ENCODE results near the gene MAP3K7CL.

The MAP3K7CL gene

DNA sequence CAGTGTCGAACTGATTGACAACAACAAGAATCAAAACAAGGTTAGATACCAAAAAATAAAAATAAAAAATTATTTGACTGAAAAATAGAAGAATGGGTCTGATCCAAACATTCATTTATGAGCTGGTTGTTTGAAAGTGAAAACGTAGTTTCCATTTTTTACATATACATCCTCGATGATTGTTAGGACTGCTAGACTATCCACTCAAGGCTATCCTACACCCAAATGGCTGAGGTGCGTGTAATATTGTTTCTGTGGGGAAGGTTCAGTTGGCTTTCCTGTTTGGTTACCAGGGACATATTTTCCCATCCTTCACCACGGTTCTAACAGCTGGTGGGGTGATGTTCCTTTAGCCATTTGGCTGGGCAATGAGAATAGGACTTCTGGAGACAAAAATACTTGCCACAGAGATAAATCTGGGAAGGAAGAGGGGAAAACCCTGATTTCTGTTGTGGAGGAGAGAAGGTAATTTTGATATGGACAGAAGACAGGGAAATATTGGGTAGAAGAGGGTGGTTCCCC lies 66.3 kb downstream of the MAP3K7CL start:
- no peak for DNase-seq (ENCODE audit: low spot score)

DNA sequence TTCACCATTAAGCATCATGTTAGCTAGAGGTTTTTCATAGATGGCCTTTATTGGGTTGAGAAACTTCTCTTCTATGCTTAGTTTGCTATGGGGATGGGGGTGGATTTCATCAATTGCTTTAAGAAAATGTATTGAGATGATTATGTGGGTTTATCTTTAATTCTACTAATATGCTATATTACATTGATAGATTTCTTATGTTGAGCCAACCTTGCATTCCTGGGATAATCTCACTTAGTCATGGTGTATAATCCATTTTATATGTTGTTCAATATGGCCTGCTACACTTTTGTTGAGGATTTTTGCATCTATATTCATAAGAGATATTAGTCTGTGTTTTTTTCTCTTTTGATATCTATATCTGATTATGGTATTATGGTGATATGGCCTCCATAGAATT lies 70.7 kb downstream of the MAP3K7CL start:
- no peak for DNase-seq (ENCODE audit: low spot score)

DNA sequence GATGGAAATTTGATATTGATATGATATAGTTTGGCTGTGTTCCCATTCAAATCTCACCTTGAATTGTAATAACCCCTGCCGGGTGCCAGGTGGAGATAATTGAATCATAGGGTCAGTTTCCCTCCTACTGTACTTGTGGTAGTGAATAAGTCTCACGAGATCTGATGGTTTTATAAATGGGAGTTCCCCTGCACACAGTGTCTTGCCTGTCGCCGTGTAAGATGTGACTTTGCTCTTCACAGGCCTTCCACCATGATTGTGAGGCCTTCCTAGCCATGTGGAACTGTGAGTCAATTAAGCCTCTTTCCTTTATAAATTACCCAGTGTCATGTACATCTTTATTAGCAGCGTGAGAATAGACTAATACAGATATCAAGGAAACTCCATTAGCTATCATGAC lies 74.6 kb downstream of the MAP3K7CL start:
- no peak for DNase-seq (ENCODE audit: low spot score)

DNA sequence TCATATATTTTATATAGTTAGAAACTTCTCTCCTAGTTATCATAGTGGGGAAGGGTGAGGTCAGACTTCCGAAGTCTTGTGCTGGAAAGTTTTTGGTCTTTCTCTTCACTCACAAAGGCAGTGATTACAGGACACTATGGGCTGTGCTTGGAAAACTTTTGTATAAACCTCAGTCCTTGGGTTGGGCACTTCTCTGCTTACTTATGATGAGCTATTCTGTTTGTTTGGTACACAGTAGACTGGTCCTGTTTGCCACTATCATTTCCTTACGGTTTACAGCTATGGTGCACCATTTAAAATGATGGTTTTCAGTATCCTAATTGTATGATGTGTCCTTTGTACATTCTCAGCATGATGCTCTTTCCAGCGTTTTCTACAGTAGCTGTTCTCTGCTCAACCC lies 75.5 kb downstream of the MAP3K7CL start:
- no peak for DNase-seq (ENCODE audit: low spot score)

DNA sequence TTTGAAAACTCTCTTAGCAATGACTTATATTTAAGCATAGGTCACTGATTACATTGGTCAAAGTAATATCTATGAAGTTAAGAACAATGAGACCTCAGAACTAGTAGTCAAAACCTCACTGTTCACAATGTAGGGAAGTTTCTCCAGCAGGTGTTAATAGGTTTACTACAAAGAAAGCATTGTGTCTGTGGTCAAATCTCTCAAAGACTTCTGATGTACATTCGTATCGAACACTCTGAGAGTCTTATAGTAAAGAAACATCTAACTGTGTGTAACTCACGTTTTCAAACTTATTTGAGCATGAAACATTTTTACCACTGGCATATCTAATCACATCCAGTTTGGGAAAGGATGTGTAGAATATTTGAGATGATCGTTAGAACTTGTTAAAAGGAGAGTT lies 76.0 kb downstream of the MAP3K7CL start:
- DNase-seq (ENCODE audit: low spot score) = no peak

DNA sequence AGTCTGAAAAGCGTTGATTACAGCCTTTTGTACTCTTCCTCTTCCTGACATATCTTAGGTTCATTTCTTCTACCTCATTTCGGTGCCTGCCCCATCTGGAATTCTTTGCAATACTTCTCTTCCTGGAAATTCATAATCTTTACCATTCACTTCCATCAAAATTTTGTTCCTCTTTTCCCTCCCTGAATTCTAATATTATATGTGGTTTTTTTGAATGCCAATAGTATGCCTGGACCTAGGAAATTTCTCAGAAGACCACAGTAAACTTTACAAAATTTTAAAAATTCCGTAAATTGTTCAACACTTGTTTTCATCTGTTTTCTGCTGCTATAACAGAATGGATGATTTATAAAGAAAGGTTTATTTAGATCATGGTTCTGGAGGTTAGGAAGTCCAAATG lies 76.8 kb downstream of the MAP3K7CL start:
- no peak for DNase-seq (ENCODE audit: low spot score)

DNA sequence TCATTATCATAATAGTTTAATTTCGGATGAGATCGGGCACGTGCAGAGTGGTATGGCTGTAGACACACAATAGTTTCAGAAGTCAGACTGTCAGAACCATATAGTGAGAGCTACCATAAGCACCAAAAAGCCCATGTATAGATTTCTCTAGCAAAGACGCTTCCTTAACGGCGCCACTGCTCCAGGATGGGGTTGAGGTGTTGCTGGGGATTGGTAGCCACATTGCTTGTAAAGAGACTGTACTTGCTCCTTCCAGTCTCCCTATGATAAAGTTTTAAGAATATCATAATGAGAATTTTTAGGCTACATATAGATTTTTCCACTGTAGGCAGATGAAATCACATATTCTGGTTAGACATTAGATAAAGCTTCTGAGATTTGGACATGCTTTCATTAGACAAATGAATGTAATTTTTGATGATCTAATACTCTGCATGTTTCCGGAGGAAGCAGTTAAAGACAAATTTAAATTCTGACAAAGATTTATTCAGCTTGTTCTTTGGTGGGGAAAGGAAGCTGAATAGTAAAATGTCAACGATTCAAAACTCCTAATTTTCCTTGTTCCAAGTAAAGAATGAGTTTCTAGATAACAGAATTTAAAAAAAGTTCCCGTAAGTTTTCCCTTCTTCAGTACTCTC lies 77.7 kb downstream of the MAP3K7CL start:
- no peak for DNase-seq (ENCODE audit: low spot score)

DNA sequence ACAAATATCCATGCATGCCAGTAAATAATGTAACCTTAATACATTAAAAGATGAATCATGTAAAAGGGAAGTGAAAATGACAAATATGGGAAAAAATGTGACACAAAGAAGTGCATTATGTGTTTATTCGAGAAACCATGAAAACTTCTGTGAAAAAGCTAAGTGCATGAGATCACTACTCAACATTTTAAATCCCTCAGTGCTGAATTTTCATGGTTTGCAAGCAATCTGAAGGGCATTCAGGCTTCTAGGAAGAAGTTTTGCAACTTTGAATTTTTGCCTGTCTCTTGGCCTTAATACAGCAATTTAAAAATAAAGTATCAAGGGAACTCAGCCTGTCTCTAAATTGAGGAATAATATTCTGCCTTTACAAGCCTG lies 78.2 kb downstream of the MAP3K7CL start:
- no peak for DNase-seq (ENCODE audit: low spot score)

DNA sequence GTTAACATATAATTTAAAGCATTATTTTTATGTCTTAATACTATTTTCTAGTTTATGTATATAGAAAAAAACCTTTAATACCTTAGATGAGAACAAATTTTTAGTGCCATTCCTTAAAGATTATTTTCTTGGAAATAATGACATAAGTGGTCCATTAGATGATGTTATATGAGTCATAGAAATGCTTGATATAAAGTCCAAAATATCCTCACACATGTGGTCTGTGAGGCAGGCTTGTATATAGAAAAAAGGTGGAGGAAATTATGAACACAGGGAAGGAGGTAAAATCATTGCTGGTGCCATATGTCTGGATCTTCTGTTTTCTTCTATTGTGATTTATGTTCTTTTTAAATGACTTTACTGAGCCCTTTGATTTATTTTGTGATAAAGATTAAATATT lies 79.3 kb downstream of the MAP3K7CL start:
- DNase-seq (ENCODE audit: low spot score) = no peak

DNA sequence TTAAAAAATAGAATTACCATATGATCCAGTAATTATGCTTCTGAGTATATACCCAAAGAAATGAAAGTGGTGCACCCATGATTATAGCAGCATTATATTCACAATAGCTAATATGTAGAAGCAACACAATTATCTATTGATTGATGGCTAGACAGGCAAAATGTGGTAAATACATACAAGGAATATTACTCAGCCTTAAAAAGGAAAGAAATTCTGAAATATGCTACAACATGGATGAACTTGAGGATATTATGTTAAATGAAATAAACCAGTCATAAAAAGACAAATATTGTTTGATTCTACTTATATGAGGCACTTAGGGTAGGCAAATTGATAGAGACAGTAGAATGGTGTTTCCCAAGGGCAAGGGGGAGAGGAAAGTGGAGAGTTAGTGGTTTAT lies 80.8 kb downstream of the MAP3K7CL start:
- no peak for DNase-seq (ENCODE audit: low spot score)

DNA sequence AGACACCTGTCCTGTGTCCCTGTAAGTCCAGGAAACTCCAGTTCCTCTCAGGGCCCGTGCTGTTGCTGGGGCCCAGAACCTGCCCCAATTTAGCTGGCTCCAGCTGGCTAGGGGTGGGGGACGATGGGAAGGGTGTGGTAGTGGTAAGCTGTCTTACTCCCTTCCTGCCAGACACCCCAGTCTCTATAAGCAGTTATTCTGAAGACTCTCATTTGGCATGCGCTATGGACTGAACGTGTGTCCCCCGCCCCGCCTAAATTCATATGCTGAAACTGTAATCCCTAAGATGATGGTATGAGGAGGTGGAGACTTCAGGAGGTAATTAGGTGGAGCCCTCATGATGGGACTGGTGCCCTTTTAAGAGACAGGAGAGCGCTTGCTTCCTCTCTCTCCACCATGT lies 82.0 kb downstream of the MAP3K7CL start:
- no peak for DNase-seq (ENCODE audit: low spot score)

DNA sequence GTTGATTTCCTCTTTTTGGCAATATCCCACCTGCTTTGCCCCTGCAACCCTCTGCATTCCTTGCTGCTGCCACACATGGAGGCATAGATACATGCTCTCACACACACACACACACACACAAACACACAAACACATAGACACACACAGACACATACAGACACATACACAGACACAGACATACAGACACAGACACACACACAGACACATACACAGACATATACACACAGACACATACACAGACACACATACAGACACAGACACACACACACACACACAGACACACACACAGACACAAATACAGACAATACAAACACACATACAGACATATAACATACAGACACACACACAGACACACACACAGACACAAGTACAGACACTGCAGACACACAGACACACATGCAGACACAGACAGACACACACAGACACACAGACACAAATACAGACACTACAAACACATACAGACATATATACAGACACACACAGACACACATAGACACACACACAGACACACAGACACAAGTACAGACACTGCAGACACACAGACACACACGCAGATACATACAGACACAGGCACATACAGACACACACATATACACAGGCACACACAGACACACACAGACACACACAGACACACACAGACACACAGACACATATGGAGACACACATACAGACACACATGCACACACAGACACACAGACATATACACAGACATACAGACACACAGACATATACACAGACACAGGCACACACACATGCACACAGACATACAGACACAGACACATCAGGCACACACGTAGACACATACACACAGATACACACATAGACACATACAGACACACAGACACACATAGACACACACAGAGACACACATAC lies 83.3 kb downstream of the MAP3K7CL start:
- no peak for DNase-seq (ENCODE audit: low spot score)

DNA sequence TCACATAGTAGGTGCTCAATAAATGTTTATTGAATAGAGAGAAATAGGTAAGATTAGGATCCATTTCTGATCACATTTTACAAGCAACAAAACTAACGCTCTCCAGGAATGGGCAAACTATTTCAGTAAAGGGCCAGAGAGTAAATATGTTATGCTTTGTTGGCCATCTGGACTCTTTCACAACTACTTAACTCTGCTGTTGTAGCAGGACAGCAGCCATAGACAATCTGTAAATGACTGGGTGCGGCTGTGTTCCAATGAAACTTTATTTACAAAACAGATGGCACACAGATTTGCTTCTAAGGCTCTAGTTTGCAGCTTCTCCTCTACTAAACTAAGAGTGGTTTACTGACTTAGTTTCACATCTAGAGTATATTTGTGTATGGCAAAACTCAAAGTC lies 85.3 kb downstream of the MAP3K7CL start:
- DNase-seq (ENCODE audit: low spot score) = no peak

DNA sequence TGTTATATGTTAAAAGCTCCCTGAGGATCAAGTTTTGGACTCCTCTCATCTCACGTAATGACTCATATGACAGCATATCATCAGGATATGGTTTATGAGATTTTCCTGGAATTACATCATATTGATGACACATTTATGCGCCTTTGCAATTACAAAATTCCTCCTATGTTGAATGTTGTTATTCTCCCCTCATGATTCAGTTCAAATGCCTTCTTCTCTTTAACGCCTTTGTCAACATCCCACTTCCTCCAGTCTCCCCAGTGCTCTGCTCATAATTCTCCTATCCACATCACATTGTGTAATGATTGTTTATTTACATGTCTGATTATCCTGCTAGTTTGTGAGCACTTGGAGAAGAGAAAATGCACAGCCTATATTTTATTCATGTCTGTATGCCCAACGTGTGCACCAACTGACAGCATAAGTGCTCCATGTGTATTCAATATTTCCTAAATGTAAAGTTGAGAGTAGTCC lies 87.4 kb downstream of the MAP3K7CL start:
- DNase-seq (ENCODE audit: low spot score) = no peak

DNA sequence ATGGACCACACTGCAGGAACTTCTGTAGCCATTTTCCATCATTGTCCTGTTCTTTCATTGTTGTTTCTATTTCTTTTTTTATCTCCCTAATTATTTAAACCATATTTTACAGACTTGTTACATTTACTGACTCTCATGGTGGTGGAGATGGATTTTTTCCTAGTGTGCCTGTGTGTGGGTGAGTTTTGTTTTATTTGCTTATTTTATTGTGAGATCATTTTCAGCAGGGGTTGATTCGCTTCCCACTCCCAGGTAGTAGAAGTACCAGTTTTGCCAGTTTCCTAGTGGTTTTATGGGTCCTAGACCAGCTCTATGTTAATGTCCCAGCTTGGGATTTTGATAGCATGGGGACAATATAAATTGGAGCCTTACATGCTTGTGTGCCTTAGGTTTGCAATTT lies 88.3 kb downstream of the MAP3K7CL start:
- DNase-seq (ENCODE audit: low spot score) = no peak

DNA sequence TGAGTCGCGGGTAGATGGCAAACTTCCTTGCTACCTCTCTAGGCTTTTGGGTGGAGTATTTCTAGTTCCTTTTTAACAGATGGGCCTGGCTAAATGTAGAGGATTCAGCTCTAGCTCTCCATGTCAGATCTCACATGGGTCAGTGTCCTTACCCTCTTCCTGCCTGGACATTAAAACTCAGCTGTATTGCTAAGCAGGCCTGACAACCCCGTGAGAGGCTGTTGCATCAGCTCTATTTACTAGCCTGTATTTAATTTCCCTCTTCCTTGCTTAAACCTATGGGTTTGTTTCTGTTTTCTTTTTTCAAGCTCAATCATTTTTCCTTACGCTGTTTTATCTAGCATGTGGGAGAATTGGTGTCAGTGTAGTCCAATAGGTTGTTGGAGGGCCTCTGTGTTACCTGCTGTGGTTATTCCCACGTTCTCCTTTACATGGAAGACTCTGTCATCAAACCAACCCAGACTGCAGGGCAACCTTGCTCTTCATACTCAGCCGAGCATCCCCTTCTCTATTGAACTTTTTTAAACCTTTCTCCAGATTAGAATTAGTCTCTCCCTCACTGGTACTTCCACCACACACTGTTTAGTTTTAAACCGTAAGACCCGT lies 88.8 kb downstream of the MAP3K7CL start:
- DNase-seq (ENCODE audit: low spot score) = no peak

DNA sequence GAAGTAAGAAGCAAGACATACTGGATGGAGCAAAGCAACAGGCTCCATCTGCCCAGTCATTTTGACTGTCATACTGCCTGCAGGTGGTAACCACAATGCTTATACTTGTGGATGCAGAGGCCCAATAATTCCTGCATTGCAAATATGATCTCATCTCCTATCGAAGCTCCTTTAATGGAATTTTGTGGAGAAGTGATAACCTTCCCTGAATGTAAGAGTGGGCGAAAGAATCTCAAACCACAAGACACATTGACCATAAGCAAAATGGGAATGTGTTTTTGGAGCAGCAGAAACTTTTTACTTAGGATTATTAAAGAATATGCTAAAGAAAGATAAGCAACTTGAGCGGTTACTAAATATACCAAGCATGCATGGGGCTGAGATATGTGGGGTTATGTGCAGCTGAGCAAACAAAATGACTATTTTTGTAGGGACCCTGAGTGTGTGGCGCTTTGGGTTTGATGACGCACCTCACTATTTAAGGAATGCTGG lies 90.9 kb downstream of the MAP3K7CL start:
- no peak for DNase-seq (ENCODE audit: low spot score)

DNA sequence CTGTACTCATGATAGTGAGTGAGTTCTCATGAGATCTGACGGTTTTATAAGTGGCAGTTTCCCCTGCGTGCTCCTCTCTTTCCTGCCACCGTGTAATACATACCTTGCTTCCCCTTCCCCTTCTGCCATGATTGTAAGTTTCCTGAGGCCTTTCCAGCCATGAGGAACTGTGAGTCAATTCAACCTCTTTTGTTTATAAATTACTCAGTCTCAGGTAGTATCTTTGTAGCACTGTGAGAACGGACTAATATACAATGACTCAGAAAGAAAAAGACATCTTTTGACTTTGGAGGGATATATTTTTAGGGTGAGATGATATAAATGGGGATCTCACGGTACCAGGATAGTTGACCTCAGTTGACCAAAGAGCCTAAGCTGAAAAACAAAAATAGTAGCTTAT lies 93.6 kb downstream of the MAP3K7CL start:
- no peak for DNase-seq (ENCODE audit: low spot score)
